ENCODE data around the gene SLC11A2. TPM values are rescaled to one million over a fixed set of nuclear protein-coding genes. Genes with fewer than 3 reads are reported as not detected.
"Not testable (repeated sequence)": the region's sequence is repeated elsewhere in the genome, so short reads cannot be mapped to it uniquely, and the experiment has no call there.

The SLC11A2 gene
- total RNA-seq, 1 donor from 2014 or later = 31.6 TPM

GRCh38 chr12:50990147-50990727 is 35.9 kb downstream of the SLC11A2 start:
- no peak for ATAC-seq

- no peak for ATAC-seq
Measured at GRCh38 chr12:50988871-50989270, 37.3 kb downstream of the SLC11A2 start.

GRCh38 chr12:50988051-50988450 is 38.1 kb downstream of the SLC11A2 start:
- ATAC-seq = no peak

GRCh38 chr12:50986966-50987737 is 39.0 kb downstream of the SLC11A2 start:
- peak; percentile 40 for ATAC-seq

GRCh38 chr12:50985322-50985721 is 40.9 kb downstream of the SLC11A2 start:
- ATAC-seq = peak; percentile 72

- peak; percentile 94 for ATAC-seq
Measured at GRCh38 chr12:50984586-50985298, 41.4 kb downstream of the SLC11A2 start.

- ATAC-seq = no peak
Measured at GRCh38 chr12:50981319-50982239, 44.6 kb downstream of the SLC11A2 start.

GRCh38 chr12:50980545-50980944 is 45.6 kb downstream of the SLC11A2 start:
- no peak for ATAC-seq

- ATAC-seq = no peak
Measured at GRCh38 chr12:50979369-50980052, 46.7 kb downstream of the SLC11A2 start.

GRCh38 chr12:50971946-50972345 is 54.2 kb downstream of the SLC11A2 start:
- no peak for ATAC-seq

GRCh38 chr12:50964432-50964831 is 61.8 kb downstream of the SLC11A2 start:
- no peak for ATAC-seq

GRCh38 chr12:50961708-50962107 is 64.5 kb downstream of the SLC11A2 start:
- ATAC-seq = no peak

GRCh38 chr12:50960130-50960529 is 66.1 kb downstream of the SLC11A2 start:
- ATAC-seq = no peak

GRCh38 chr12:50955697-50956096 is 70.5 kb downstream of the SLC11A2 start:
- ATAC-seq = no peak

GRCh38 chr12:50955288-50955687 is 70.9 kb downstream of the SLC11A2 start:
- no peak for ATAC-seq

GRCh38 chr12:50954789-50955188 is 71.4 kb downstream of the SLC11A2 start:
- ATAC-seq = not testable (repeated sequence)

GRCh38 chr12:50953047-50953446 is 73.1 kb downstream of the SLC11A2 start:
- no peak for ATAC-seq

GRCh38 chr12:50952510-50952909 is 73.7 kb downstream of the SLC11A2 start, which contains the start of gene HIGD1C:
TSS of gene HIGD1C (plus strand) at chr12:50952544. CDS start at chr12:50953999, 1,455 bp downstream.
- no peak for ATAC-seq

GRCh38 chr12:50951112-50951511 is 75.1 kb downstream of the SLC11A2 start:
- ATAC-seq = no peak

- ATAC-seq = no peak
Measured at GRCh38 chr12:50949801-50950302, 76.3 kb downstream of the SLC11A2 start.

GRCh38 chr12:50948798-50949197 is 77.4 kb downstream of the SLC11A2 start:
- no peak for ATAC-seq
